K562 (cell line): Measurements from ENCODE around the gene HLA-DOA. TPM values are rescaled to one million over a fixed set of nuclear protein-coding genes. Genes with fewer than 3 reads are reported as not detected.

Source experiments
- ATAC-seq: fragments of 200-7000 bp; cut with Tn5 transposase; 3 replicates; pipeline ENCODE4 v1.9.1; 2020; ENCODE audit warnings: moderate library complexity
- BruUV-seq: library from RNA; stranded (reverse); fragments of 400-500 nt; replicated peaks from 2 replicates; lab custom pipeline; 2021; lab: Mats Ljungman, UMichigan
- CTCF ChIA-PET: fragments of 300-600 bp; formaldehyde crosslinking; extraction: SDS; loops from one replicate; lab custom pipeline; 2021; ENCODE audit warnings: low intra/inter-chr PET ratio; lab: Yijun Ruan, JAX
- POLR2A ChIA-PET: fragments of 300-600, 350-650 bp; sonication (Branson Sonifier 250); formaldehyde crosslinking; extraction: SDS; loops from one replicate; lab custom pipeline; 2021; ENCODE audit warnings: antibody characterized with exemption, inconsistent platforms; lab: Yijun Ruan, JAX
- DNase-seq, 4 experiments: peaks; one replicate each; pipeline versions ENCODE4 v3.0.0 to v3.0.0-alpha.2; 2011 to 2018; ENCODE audit warnings: low spot score in 3 of 4, mixed read lengths in 3 of 4; ENCODE audit errors: extremely low read depth in 1 of 4
- FAIRE-seq: peaks from 2 replicates; lab custom pipeline; 2011; peaks lifted over from hg19 to GRCh38; lab: Jason Lieb, UNC
- H2AFZ ChIP-seq: 2 replicates; pipeline ENCODE4 v1.6.0; 2011; ENCODE audit warnings: low read depth, low read length, control low read depth, inconsistent platforms
- H3K27ac ChIP-seq: fragments of 200-600 bp; 3 replicates; pipeline ENCODE4 v1.8.0; 2011; ENCODE audit warnings: low read depth, mild to moderate bottlenecking, control low read depth, inconsistent platforms, low read length, moderate library complexity, mixed read lengths; ENCODE audit errors: extremely low read depth
- H3K27me3 ChIP-seq, 2 experiments: fragments of 300-600 bp in 1 of 2; 2 replicates in 1 of 2; 3 replicates in 1 of 2; pipeline versions ENCODE4 v1.6.0 to v1.8.0; 2011; ENCODE audit warnings: inconsistent platforms in 2 of 2, low read length in 2 of 2, mild to moderate bottlenecking in 1 of 2, mixed read lengths in 1 of 2, moderate library complexity in 1 of 2; ENCODE audit not compliant: control insufficient read depth in 2 of 2, insufficient read depth in 2 of 2
- H3K36me3 ChIP-seq: fragments of 300-600 bp; 3 replicates; pipeline ENCODE4 v1.8.0; 2011; ENCODE audit warnings: mild to moderate bottlenecking, low read length, inconsistent platforms; ENCODE audit not compliant: control insufficient read depth, insufficient read depth
- H3K4me1 ChIP-seq, 2 experiments: fragments of 200-600 bp in 1 of 2; replicated peaks in 1 of 2; 2 replicates in 1 of 2; 3 replicates in 1 of 2; pipeline versions ENCODE4 v1.5.1 to v1.8.0; 2011; ENCODE audit warnings: inconsistent platforms in 2 of 2, low read length in 2 of 2, mild to moderate bottlenecking in 1 of 2, mixed read lengths in 1 of 2, moderate library complexity in 1 of 2; ENCODE audit not compliant: control insufficient read depth in 2 of 2, insufficient read depth in 2 of 2
- H3K4me2 ChIP-seq: 2 replicates; pipeline ENCODE4 v1.6.1; 2011; ENCODE audit warnings: low read length, control low read depth, inconsistent platforms, mixed read lengths; ENCODE audit not compliant: insufficient read depth
- H3K4me3 ChIP-seq: fragments of 200-600 bp; sonication (generic), shearing (Covaris generic); 2 replicates; pipeline ENCODE4 v1.5.1; 2016; ENCODE audit warnings: control low read depth, inconsistent platforms
- H3K79me2 ChIP-seq: fragments of 200-600 bp; 3 replicates; pipeline ENCODE4 v1.8.0; 2011; ENCODE audit warnings: low read length, inconsistent platforms; ENCODE audit not compliant: control insufficient read depth, insufficient read depth
- H3K9ac ChIP-seq, 2 experiments: 2 replicates each; pipeline versions ENCODE4 v1.6.0 to v1.6.1; 2011; ENCODE audit warnings: low read depth in 2 of 2, low read length in 2 of 2, control low read depth in 1 of 2, inconsistent platforms in 1 of 2, mild to moderate bottlenecking in 1 of 2, mixed read lengths in 1 of 2; ENCODE audit not compliant: insufficient read depth in 1 of 2
- H3K9me1 ChIP-seq: one replicate; pipeline ENCODE4 v1.6.0; 2011; ENCODE audit warnings: inconsistent platforms, mild to moderate bottlenecking, low read length, moderate library complexity; ENCODE audit not compliant: control insufficient read depth, insufficient read depth
- H3K9me3 ChIP-seq: replicated peaks from 2 replicates; pipeline ENCODE4 v1.5.1; 2011; ENCODE audit warnings: low read depth, low read length, inconsistent platforms; ENCODE audit not compliant: control insufficient read depth, insufficient read depth
- H4K20me1 ChIP-seq: replicated peaks from 2 replicates; pipeline ENCODE4 v1.6.1; 2011; ENCODE audit warnings: low read length, inconsistent platforms, mixed read lengths; ENCODE audit not compliant: control insufficient read depth, insufficient read depth
- CHD1 ChIP-seq: fragments of 200-600 bp; sonication (generic); IDR thresholded peaks from one replicate; pipeline ENCODE4 v1.6.1; 2012; ENCODE audit warnings: mild to moderate bottlenecking, moderate library complexity, low read length, inconsistent platforms
- HBP1 ChIP-seq: fragments of 450-650 bp; formaldehyde crosslinking; IDR thresholded peaks from 2 replicates; pipeline ENCODE4 v1.4.0; 2022; ENCODE audit warnings: missing genetic modification characterization
- MCM3 ChIP-seq: fragments of 450-650 bp; IDR thresholded peaks from 2 replicates; pipeline ENCODE4 v1.6.1; 2016
- NR4A1 ChIP-seq, 2 experiments: fragments of 250-450 bp in 1 of 2; fragments of 450-650 bp in 1 of 2; sonication (Bioruptor Pico) in 1 of 2; IDR thresholded peaks; 2 replicates each; pipeline versions ENCODE4 v1.4.0 to v1.6.1; 2016 to 2020; ENCODE audit warnings: mild to moderate bottlenecking in 2 of 2, missing compliant biosample characterization in 1 of 2, missing genetic modification characterization in 1 of 2, moderate library complexity in 1 of 2
- PML ChIP-seq: IDR thresholded peaks from 2 replicates; pipeline ENCODE4 v1.6.1; 2012; ENCODE audit warnings: low read length, inconsistent platforms
- RBFOX2 ChIP-seq: fragments of 200-400 bp; formaldehyde crosslinking; IDR thresholded peaks from 2 replicates; pipeline ENCODE4 v1.6.1; 2017; ENCODE audit warnings: low read depth, mild to moderate bottlenecking, low read length, moderate library complexity
- SMAD1 ChIP-seq: fragments of 150-350 bp; IDR thresholded peaks from 2 replicates; pipeline ENCODE4 v1.6.1; 2014; ENCODE audit warnings: low read length, low read depth; ENCODE audit not compliant: partially characterized antibody
- TGIF2 ChIP-seq: sonication (generic); formaldehyde crosslinking; IDR thresholded peaks from 2 replicates; pipeline ENCODE4 v1.8.1; 2022; ENCODE audit warnings: mild to moderate bottlenecking, missing genetic modification reagents, moderate library complexity
- ZNF707 ChIP-seq: fragments of 250-450 bp; sonication (Bioruptor Pico); conservative IDR thresholded peaks from 2 replicates; pipeline ENCODE4 v1.8.0; 2022; ENCODE audit warnings: inconsistent platforms, mild to moderate bottlenecking, moderate library complexity
- WGBS: fragments of 100-300 bp; shearing (Covaris generic); methylation state at CpG from one replicate; pipeline ENCODE4 v1.1.6; 2016; ENCODE audit warnings: low coverage, mixed read lengths; ENCODE audit not compliant: insufficient coverage; ENCODE audit errors: missing lambda C conversion rate; 5-methylcytosine and 5-hydroxymethylcytosine counted together
- in situ Hi-C: fragments of 300-500 bp; cut with MboI; formaldehyde crosslinking; loops from 4 replicates; pipeline ENCODE4 v1.15.0; 2018; ENCODE audit warnings: inconsistent platforms, mixed read lengths
- intact Hi-C: fragments of 100-400 bp; cut with micrococcal nuclease; formaldehyde crosslinking; loops from 2 replicates; pipeline ENCODE4 v1.14.2; 2022
- polyA plus RNA-seq, 8 experiments: library from polyadenylated mRNA; depleted of rRNA in 4 of 8; stranded (reverse) in 5 of 8; unstranded in 3 of 8; fragments of >200 nt; fragmentation: Nextera tagmentation in 2 of 8; fragmentation: Illumina TruSeq in 1 of 8; extraction: Ambion mirVana in 2 of 8; extraction: Trizol in 1 of 8; gene quantifications; 2 replicates each; pipeline versions ENCODE4 v1.2.1 to v1.2.3, GENCODE V29; 2011 to 2014; ENCODE audit warnings: inconsistent platforms in 1 of 8, missing spikeins in 1 of 8
- total RNA-seq, 7 experiments: library from RNA; depleted of rRNA in 6 of 7; stranded (reverse); fragments of >200 nt in 6 of 7; fragmentation: Illumina TruSeq in 2 of 7; extraction: Trizol in 2 of 7; gene quantifications; 2 replicates each; pipeline versions ENCODE4 v1.2.1 to v1.2.3, GENCODE V29; 2011 to 2021; ENCODE audit warnings: low replicate concordance in 1 of 7
- TF ChIP-seq, protein P1 (sequence below): sonication (generic); formaldehyde crosslinking; IDR thresholded peaks from 2 replicates; pipeline ENCODE4 v1.8.1; 2022; ENCODE audit warnings: missing genetic modification reagents

The HLA-DOA gene
- total and polyA plus RNA-seq, 9 of the 15 experiments (the other 6 are each of a cell fraction or from before 2014, with no cell fraction given): 0.07 TPM; not detected in 8

GRCh38 chr6:32976334-32977069 is 32.9 kb downstream of the HLA-DOA start:
- Histone ChIP-seq H4K20me1 (peaks cover 76% of the 10 kb centered on the region), H3K27ac (no peak overlapping the region), H3K9ac (peak overlapping the region in 1 of 2 experiments; percentile 29; a peak in 1 of 4 replicates), H3K4me3 (no peak overlapping the region), H3K27me3 (no peaks in the 10 kb centered on the region), H3K4me1 (peaks cover 12 to 13% of the 10 kb centered on the region in 2 experiments; a peak in 4 of 5 replicates), H2AFZ (no peak overlapping the region), H3K79me2 (peaks cover 71% of the 10 kb centered on the region), H3K9me3 (no peaks in the 10 kb centered on the region), H3K36me3 (peaks cover 94% of the 10 kb centered on the region), H3K9me1 (peaks cover 22% of the 10 kb centered on the region), H3K4me2 (peak overlapping the region; percentile 10; the same call in 1 of the 2 replicates)
- TF ChIP-seq ZNF707 (CRISPR knock-in tag) (0 out of 2 replicates have a peak, but pooled peaks have one; percentile 38), CHD1 (no peak), SMAD1 (peak; percentile 29), HBP1 (CRISPR knock-in tag) (no peak), NR4A1 (CRISPR knock-in tag; IDR thresholded peaks at IDR 0.05) (0 out of 2 replicates have a peak, but pooled peaks have one; percentile 31), NR4A1 (tag; IDR thresholded peaks at IDR 0.05) (no peak), MCM3 (no peak), PML (0 out of 2 replicates have a peak, but pooled peaks have one; percentile 5), TGIF2 (0 out of 2 replicates have a peak, but pooled peaks have one; percentile 15), RBFOX2 (0 out of 2 replicates have a peak, but pooled peaks have one; percentile 46)
- TF ChIP-seq, protein P1, sequence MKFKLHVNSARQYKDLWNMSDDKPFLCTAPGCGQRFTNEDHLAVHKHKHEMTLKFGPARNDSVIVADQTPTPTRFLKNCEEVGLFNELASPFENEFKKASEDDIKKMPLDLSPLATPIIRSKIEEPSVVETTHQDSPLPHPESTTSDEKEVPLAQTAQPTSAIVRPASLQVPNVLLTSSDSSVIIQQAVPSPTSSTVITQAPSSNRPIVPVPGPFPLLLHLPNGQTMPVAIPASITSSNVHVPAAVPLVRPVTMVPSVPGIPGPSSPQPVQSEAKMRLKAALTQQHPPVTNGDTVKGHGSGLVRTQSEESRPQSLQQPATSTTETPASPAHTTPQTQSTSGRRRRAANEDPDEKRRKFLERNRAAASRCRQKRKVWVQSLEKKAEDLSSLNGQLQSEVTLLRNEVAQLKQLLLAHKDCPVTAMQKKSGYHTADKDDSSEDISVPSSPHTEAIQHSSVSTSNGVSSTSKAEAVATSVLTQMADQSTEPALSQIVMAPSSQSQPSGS (CRISPR knock-in tag): no peak
- WGBS: 95% methylated on average over 7 of the region's 7 CpGs
- ChIA-PET CTCF (no interaction called here), POLR2A (interaction anchor here (5.2 to 13.4 kb wide), 4 partner anchors 8 to 44 kb away, joined by 63 to 384 read pairs (median 187); partner anchors contain the start of gene HLA-DMA)
- no peak for ATAC-seq
- no peak for DNase-seq
- no TSS peak for BruUV-seq
- in situ Hi-C loops (no loop called here), intact Hi-C loops (no loop called here)
- no peak for FAIRE-seq
